MCF 10A (cell line): Measurements from ENCODE around the gene EFNB2. TPM values are rescaled to one million over a fixed set of nuclear protein-coding genes. Genes with fewer than 3 reads are reported as not detected.

Experiments
- BruUV-seq: library from RNA; stranded (reverse); fragments of 400-500 nt; replicated peaks from 2 replicates; lab custom pipeline; 2021; lab: Mats Ljungman, UMichigan
- CTCF ChIA-PET: fragments of 300-600 bp; sonication (Branson Sonifier 250); formaldehyde crosslinking; extraction: SDS; loops from one replicate; lab custom pipeline; 2021; ENCODE audit warnings: antibody characterized with exemption, inconsistent platforms; lab: Yijun Ruan, JAX
- POLR2A ChIA-PET: fragments of 300-600, 350-650 bp; sonication (Branson Sonifier 250); formaldehyde crosslinking; extraction: SDS; loops from one replicate; lab custom pipeline; 2020; ENCODE audit warnings: antibody characterized with exemption, inconsistent platforms; lab: Yijun Ruan, JAX
- DNase-seq: peaks from one replicate; pipeline ENCODE4 v3.0.0-alpha.2; 2018; ENCODE audit not compliant: unreplicated experiment
- H3K27ac Mint-ChIP-seq: one replicate; pipeline ENCODE4 v1.8.0; 2022; ENCODE audit warnings: mild to moderate bottlenecking, low read depth, mixed read lengths; ENCODE audit not compliant: unreplicated experiment
- H3K27me3 Mint-ChIP-seq: one replicate; pipeline ENCODE4 v1.8.0; 2022; ENCODE audit warnings: mixed read lengths; ENCODE audit not compliant: insufficient read depth, unreplicated experiment
- H3K36me3 Mint-ChIP-seq: one replicate; pipeline ENCODE4 v1.8.0; 2022; ENCODE audit warnings: mild to moderate bottlenecking, moderate library complexity, mixed read lengths; ENCODE audit not compliant: insufficient read depth, unreplicated experiment
- H3K4me1 Mint-ChIP-seq: one replicate; pipeline ENCODE4 v1.8.0; 2022; ENCODE audit warnings: mixed read lengths; ENCODE audit not compliant: insufficient read depth, unreplicated experiment
- H3K4me3 Mint-ChIP-seq: one replicate; pipeline ENCODE4 v1.8.0; 2022; ENCODE audit warnings: mild to moderate bottlenecking, moderate library complexity, mixed read lengths; ENCODE audit not compliant: unreplicated experiment
- H3K9me3 Mint-ChIP-seq: one replicate; pipeline ENCODE4 v1.8.0; 2022; ENCODE audit warnings: mixed read lengths; ENCODE audit not compliant: unreplicated experiment
- CTCF ChIP-seq: fragments of 200-600 bp; IDR thresholded peaks from one replicate; pipeline ENCODE4 v1.8.0; 2022; ENCODE audit warnings: antibody characterized with exemption, mild to moderate bottlenecking; ENCODE audit not compliant: unreplicated experiment
- intact Hi-C: fragments of 100-400 bp; cut with micrococcal nuclease; formaldehyde crosslinking; loops from 2 replicates; pipeline ENCODE4 v1.14.1; 2022
- total RNA-seq: library from RNA; stranded (reverse); gene quantifications from 2 replicates; pipeline ENCODE4 v1.2.3, GENCODE V29; 2022

The EFNB2 gene
- total RNA-seq, 1 experiment from 2014 or later, result 40.4 TPM

- H3K4me3 Mint-ChIP-seq, result no peak overlapping the region
- DNase-seq, result no peak
- intact Hi-C loops, result no loop called here
- no TSS peak for BruUV-seq
- no peak overlapping the region for H3K27ac Mint-ChIP-seq
- no peaks in the 10 kb centered on the region for H3K9me3 Mint-ChIP-seq
- ChIA-PET CTCF (no interaction called here), POLR2A (interaction anchor here (0.7 to 1.2 kb wide), 2 partner anchors 22 to 1152 kb away, joined by 3 to 4 read pairs; no protein-coding TSS in a partner anchor)
- no peaks in the 10 kb centered on the region for H3K27me3 Mint-ChIP-seq
- H3K36me3 Mint-ChIP-seq, result peaks cover 24% of the 10 kb centered on the region
- H3K4me1 Mint-ChIP-seq, result peaks cover 8% of the 10 kb centered on the region
- TF ChIP-seq CTCF, result no peak
Observed at GRCh38 chr13:106486287-106486686, 49.2 kb downstream of the EFNB2 start.

DNA sequence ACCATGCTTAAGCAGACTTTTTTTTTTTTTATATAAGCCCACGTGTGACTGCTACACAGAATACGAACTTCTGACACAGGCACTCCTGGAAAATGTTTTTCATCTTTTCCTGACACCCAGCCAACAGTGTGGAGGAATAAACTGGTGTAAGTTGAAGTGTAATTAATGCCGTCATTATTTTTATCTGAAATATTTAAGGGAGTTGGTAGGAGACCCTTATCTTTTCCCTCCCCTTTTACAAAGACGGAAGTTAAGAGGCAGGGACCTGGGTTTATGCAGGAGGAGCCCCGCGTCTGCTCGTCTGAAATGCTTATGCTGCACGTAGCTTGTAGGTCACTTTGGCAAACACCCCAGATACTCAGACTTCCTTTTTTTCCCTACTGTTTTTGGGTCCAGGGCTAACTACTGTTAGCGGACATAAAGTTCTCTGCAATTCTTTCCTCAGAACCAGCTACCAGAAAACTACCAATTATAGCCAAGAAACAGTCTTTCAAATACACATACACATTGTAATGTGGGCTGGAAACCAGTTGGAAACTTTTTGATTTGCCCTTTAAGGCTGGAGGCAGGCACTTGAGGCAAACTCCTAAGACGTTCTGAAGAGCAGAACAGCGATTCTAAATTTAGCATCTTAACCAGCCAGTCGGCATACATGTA is 50.8 kb downstream of the EFNB2 start:
- peaks cover 8% of the 10 kb centered on the region for H3K4me1 Mint-ChIP-seq
- DNase-seq, result no peak
- no TSS peak for BruUV-seq

DNA sequence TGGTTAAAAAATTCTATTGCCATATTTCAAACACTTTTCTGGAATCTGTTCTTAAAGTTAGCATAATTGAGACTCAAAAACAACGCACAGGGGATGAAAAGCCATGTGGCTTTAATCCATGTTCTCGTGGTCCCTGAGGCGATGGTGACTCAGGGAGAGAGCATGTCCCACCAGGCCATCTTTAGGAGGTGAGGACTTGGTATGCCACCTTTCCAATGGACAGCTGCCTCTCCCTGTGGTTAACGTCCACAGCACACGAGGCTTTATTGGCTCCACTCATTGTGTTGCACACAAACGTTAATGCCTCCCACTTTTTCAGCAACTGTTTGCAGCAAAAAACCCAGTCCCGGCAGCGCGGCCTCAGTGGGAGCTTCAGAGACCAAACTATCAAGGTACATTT is 51.4 kb downstream of the EFNB2 start:
- Mint-ChIP-seq H3K27ac (no peak overlapping the region), H3K36me3 (peaks cover 8% of the 10 kb centered on the region), H3K4me1 (peaks cover 2% of the 10 kb centered on the region), H3K4me3 (no peak overlapping the region), H3K9me3 (no peaks in the 10 kb centered on the region), H3K27me3 (no peaks in the 10 kb centered on the region)
- intact Hi-C loops, result no loop called here
- ChIA-PET POLR2A (interaction anchor here (0.9 kb wide), 1 partner anchor 14 kb away, joined by 3 read pairs; no protein-coding TSS in a partner anchor), CTCF (no interaction called here)
- no peak for TF ChIP-seq CTCF
- DNase-seq, result no peak
- no TSS peak for BruUV-seq

More for the DNA sequence above, 50.8 kb downstream of the EFNB2 start:
- Mint-ChIP-seq H3K27me3 (no peaks in the 10 kb centered on the region), H3K36me3 (peaks cover 14% of the 10 kb centered on the region), H3K4me3 (no peak overlapping the region), H3K9me3 (no peaks in the 10 kb centered on the region), H3K27ac (no peak overlapping the region)
- TF ChIP-seq CTCF, result no peak
- POLR2A ChIA-PET, result interaction anchor here (0.6 to 0.9 kb wide), 2 partner anchors 13 to 564 kb away, joined by 3 read pairs; no protein-coding TSS in a partner anchor
- intact Hi-C loops, result no loop called here
- CTCF ChIA-PET, result no interaction called here

DNA sequence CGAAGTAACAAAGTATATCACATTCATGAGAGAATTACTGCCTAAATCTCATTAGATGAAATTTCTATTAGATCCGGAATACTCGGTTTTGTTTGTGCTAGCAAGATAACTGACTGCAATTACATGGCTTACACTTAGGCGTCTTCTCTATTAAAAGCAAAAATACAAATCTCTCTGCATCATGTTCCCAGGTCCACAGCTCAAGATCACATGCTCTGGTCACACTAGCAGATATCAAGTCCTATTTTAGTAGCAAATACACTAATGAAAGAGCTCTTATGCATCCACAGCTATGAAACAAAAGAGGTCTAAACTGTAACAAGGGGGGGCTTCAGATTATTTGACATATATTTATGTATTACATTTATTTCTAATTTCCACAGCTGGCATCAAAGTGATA is 53.5 kb downstream of the EFNB2 start:
- TF ChIP-seq CTCF, result no peak
- no peaks in the 10 kb centered on the region for H3K4me1 Mint-ChIP-seq
- intact Hi-C loops, result no loop called here
- H3K9me3 Mint-ChIP-seq, result no peaks in the 10 kb centered on the region
- H3K27ac Mint-ChIP-seq, result no peak overlapping the region
- no peak for DNase-seq
- no peak overlapping the region for H3K4me3 Mint-ChIP-seq
- no peaks in the 10 kb centered on the region for H3K27me3 Mint-ChIP-seq
- no TSS peak for BruUV-seq
- H3K36me3 Mint-ChIP-seq, result no peaks in the 10 kb centered on the region
- ChIA-PET CTCF (interaction anchor here (0.5 kb wide), 1 partner anchor 54 kb away, joined by 3 read pairs; no protein-coding TSS in a partner anchor), POLR2A (no interaction called here)
